Right ventricle myocardium superior (tissue), 1 donor: Measurements from ENCODE around the gene DPP10. TPM values are rescaled to one million over a fixed set of nuclear protein-coding genes. Genes with fewer than 3 reads are reported as not detected.
"Not testable (repeated sequence)": the region's sequence is repeated elsewhere in the genome, so short reads cannot be mapped to it uniquely, and the experiment has no call there.

Source experiments
- ATAC-seq: fragments of 200-7000 bp; cut with Tn5 transposase; one replicate; pipeline ENCODE4 v1.9.1; 2020; ENCODE audit warnings: mild to moderate bottlenecking; ENCODE audit not compliant: poor library complexity
- DNase-seq: peaks from one replicate; pipeline ENCODE4 v3.0.0-alpha.2; 2020
- intact Hi-C: fragments of 100-400 bp; cut with DNase I; formaldehyde crosslinking; loops from one replicate; pipeline ENCODE4 v1.11.2; 2022
- long read RNA-seq: library from polyadenylated mRNA; unstranded; transcript quantifications from one replicate; pipeline ENCODE4 v2.0.0, GENCODE V29; 2021
- total RNA-seq: library from RNA; stranded (reverse); fragmentation: NEBNext Ultra II Directional; extraction: Animal tissue kit (Norgen Biotek cat#: 25700); gene quantifications from one replicate; pipeline ENCODE4 v1.2.1, GENCODE V29; 2021
- donor health status: DM: no; HTN: yes; CAD: no; lungs with severe emphysema.

Gene DPP10
- 0.32 TPM for total RNA-seq
- long read RNA-seq: 0 reads

GRCh38 chr2:114442510-114442909 lies at the start of gene DPP10:
TSS of gene DPP10 (plus strand) at chr2:114442641.
- intact Hi-C loops: no loop called here
- DNase-seq (peak; percentile 37), ATAC-seq (no peak)

GRCh38 chr2:114400890-114401289 lies 41.6 kb upstream of the DPP10 start:
- no peak for DNase-seq
- intact Hi-C loops: no loop called here
- ATAC-seq: no peak

GRCh38 chr2:114405247-114406116 lies 37.0 kb upstream of the DPP10 start:
- intact Hi-C loops: no loop called here
- ATAC-seq: peak; percentile 38
- peak; percentile 48 for DNase-seq

GRCh38 chr2:114406347-114406746 lies 36.1 kb upstream of the DPP10 start:
- no peak for ATAC-seq
- intact Hi-C loops: no loop called here

GRCh38 chr2:114407353-114407752 lies 35.1 kb upstream of the DPP10 start:
- DNase-seq, ATAC-seq, intact Hi-C loops: not testable (repeated sequence)

More at GRCh38 chr2:114406347-114406746, 36.1 kb upstream of the DPP10 start:
- no peak for DNase-seq

GRCh38 chr2:114421781-114422180 lies 20.7 kb upstream of the DPP10 start:
- intact Hi-C loops: no loop called here

GRCh38 chr2:114424699-114425098 lies 17.7 kb upstream of the DPP10 start:
- ATAC-seq (no peak), DNase-seq (no peak)
- intact Hi-C loops: no loop called here

More at GRCh38 chr2:114421781-114422180, 20.7 kb upstream of the DPP10 start:
- ATAC-seq (no peak), DNase-seq (no peak)

GRCh38 chr2:114426756-114427155 lies 15.7 kb upstream of the DPP10 start:
- no peak for DNase-seq
- intact Hi-C loops: no loop called here
- ATAC-seq: no peak

GRCh38 chr2:114436329-114436728 lies 6.1 kb upstream of the DPP10 start:
- DNase-seq (no peak), ATAC-seq (no peak)
- intact Hi-C loops: no loop called here

- intact Hi-C loops: no loop called here
- DNase-seq (no peak), ATAC-seq (no peak)
These were observed 4.1 kb downstream of the DPP10 start for GRCh38 chr2:114446571-114446970.

- ATAC-seq (no peak), DNase-seq (no peak)
- intact Hi-C loops: no loop called here
These were observed 8.2 kb downstream of the DPP10 start for GRCh38 chr2:114450639-114451038.

- no peak for DNase-seq
- intact Hi-C loops: no loop called here
- no peak for ATAC-seq
These were observed 14.1 kb downstream of the DPP10 start for GRCh38 chr2:114456566-114456965.

- intact Hi-C loops: no loop called here
- DNase-seq: no peak
These were observed 15.5 kb downstream of the DPP10 start for GRCh38 chr2:114457956-114458355.

GRCh38 chr2:114461116-114461515 lies 18.7 kb downstream of the DPP10 start:
- ATAC-seq (no peak), DNase-seq (no peak)
- intact Hi-C loops: no loop called here

More at GRCh38 chr2:114457956-114458355, 15.5 kb downstream of the DPP10 start:
- no peak for ATAC-seq

- intact Hi-C loops: no loop called here
- ATAC-seq (no peak), DNase-seq (no peak)
These were observed 22.7 kb downstream of the DPP10 start for GRCh38 chr2:114464961-114465706.

GRCh38 chr2:114468343-114468742 lies 25.9 kb downstream of the DPP10 start:
- no peak for DNase-seq
- ATAC-seq: no peak
- intact Hi-C loops: no loop called here

GRCh38 chr2:114472246-114472645 lies 29.8 kb downstream of the DPP10 start:
- intact Hi-C loops: no loop called here
- no peak for ATAC-seq
- no peak for DNase-seq

- intact Hi-C loops: no loop called here
- ATAC-seq (no peak), DNase-seq (no peak)
These were observed 30.3 kb downstream of the DPP10 start for GRCh38 chr2:114472726-114473125.

GRCh38 chr2:114488841-114489530 lies 46.5 kb downstream of the DPP10 start:
- DNase-seq (peak; percentile 50), ATAC-seq (no peak)
- intact Hi-C loops: no loop called here
